ENCODE results near the gene AP5S1. TPM values are rescaled to one million over a fixed set of nuclear protein-coding genes. Genes with fewer than 3 reads are reported as not detected.

AP5S1 gene
- total and polyA plus RNA-seq, 10 of the 15 experiments (the other 5 are each of a cell fraction or from before 2014, with no cell fraction given) = 3.8 to 13.2 (median 7.8) TPM

DNA sequence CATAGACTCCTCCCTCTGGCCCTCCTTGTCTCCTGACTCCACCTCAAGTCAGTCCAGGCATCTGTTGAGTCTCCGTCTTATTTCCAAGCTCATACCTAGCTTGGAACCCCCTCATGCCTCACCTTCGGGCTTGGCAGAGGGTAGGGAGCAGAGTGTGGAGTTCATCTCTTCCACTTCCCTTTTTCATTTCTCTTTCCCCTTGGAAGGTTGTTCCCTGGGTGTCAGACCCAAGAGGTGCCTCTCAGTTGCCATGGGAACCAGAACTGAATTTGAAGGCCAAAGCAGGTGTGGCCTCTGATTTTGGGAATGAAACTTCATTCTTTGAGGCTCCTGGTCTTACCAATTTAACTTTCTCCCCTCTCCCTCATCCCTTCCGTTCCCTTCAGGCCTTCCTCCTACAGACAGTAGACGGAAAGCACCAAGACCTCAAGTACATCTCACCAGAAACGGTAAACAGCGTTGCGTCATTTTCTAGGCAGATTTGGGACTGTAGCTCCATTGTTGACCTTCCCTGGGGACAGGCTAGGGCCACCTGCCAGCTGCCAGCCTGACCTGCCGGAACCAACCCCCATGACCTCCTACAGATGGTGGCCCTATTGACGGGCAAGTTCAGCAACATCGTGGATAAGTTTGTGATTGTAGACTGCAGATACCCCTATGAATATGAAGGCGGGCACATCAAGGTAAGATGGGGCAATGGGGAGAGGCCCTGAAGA, 17.7 kb upstream of the AP5S1 start:
- no TSS peak for BruUV-seq (replicated peaks)
- CTCF ChIA-PET = interaction anchor here (0.9 kb wide), 2 partner anchors 18 to 35 kb away, joined by 3 read pairs; partner anchors contain the start of gene ADISSP
- FAIRE-seq (peak; percentile 74), DNase-seq (ENCODE audit: low read depth, low spot score) (no peak), ATAC-seq (no peak)
- TF ChIP-seq IKZF1 (conservative IDR thresholded peaks at IDR 0.05) (peak; percentile 37; the same call in 1 of the 2 replicates), CHD1 (IDR thresholded peaks at IDR 0.05; ENCODE audit: low read depth, low read length) (no peak), RBBP5 (conservative IDR thresholded peaks at IDR 0.05) (no peak), POLR2A (IDR thresholded peaks at IDR 0.05; ENCODE audit: low read depth, low read length) (no peak), SPI1 (IDR thresholded peaks at IDR 0.05; ENCODE audit: borderline replicate concordance, insufficient read depth, low read depth, low read length) (peak; percentile 70), BRCA1 (IDR thresholded peaks at IDR 0.05; ENCODE audit: low read depth, low read length) (no peak), IKZF2 (IDR thresholded peaks at IDR 0.05) (0 out of 4 replicates have a peak, but pooled peaks of 1 of the 2 experiments have one; percentile 15), BMI1 (IDR thresholded peaks at IDR 0.05; ENCODE audit: borderline replicate concordance) (peak; percentile 78), RAD21 (IDR thresholded peaks at IDR 0.05; ENCODE audit: insufficient read depth, low read depth, low read length) (no peak)
- H3K9ac ChIP-seq (ENCODE audit: control insufficient read depth, insufficient read depth, low read length) = no peak overlapping the region
- RAD21 ChIA-PET (ENCODE audit: unreplicated experiment) = interaction anchor here (0.7 kb wide), 1 partner anchor 18 kb away, joined by 3 read pairs; no protein-coding TSS in a partner anchor
- WGBS (ENCODE audit: insufficient coverage, insufficient replicate concordance, low lambda C conversion rate, missing lambda C conversion rate) = 71% methylated on average over 11 of the region's 11 CpGs
- no peaks in the 10 kb centered on the region for H3K9me3 ChIP-seq (replicated peaks; ENCODE audit: control insufficient read depth, insufficient read depth, low read length)
- H3K27me3 ChIP-seq (replicated peaks in 1 of 2; ENCODE audit: control insufficient read depth in 2 of 2, insufficient read depth in 2 of 2, low read length in 1 of 2) = no peaks in the 10 kb centered on the region
- intact Hi-C loops (cut with micrococcal nuclease; ENCODE audit: unreplicated experiment) = no loop called here
- peaks cover 7% of the 10 kb centered on the region for H3K79me2 ChIP-seq (ENCODE audit: control insufficient read depth, insufficient read depth, low read length)
- no peak overlapping the region for H3K4me3 ChIP-seq
- H4K20me1 ChIP-seq (ENCODE audit: control insufficient read depth, insufficient read depth) = no peaks in the 10 kb centered on the region
- H3K4me1 ChIP-seq (ENCODE audit: control insufficient read depth, insufficient read depth, low read length) = peaks cover 33% of the 10 kb centered on the region
- in situ Hi-C loops (cut with MboI) = no loop called here
- POLR2A ChIA-PET = no interaction called here
- H3K27ac ChIP-seq (ENCODE audit: control insufficient read depth, insufficient read depth) = no peak overlapping the region; the same call in 1 of the 2 replicates
- H3K4me2 ChIP-seq (ENCODE audit: control insufficient read depth, insufficient read depth) = peak overlapping the region; percentile 7; the same call in 1 of the 2 replicates
- SMC1A ChIA-PET (ENCODE audit: uncharacterized antibody, unreplicated experiment) = interaction anchor here (0.7 kb wide), 1 partner anchor 18 kb away, joined by 3 read pairs; the partner anchor contains the start of gene AP5S1
- no peak overlapping the region for H2AFZ ChIP-seq (ENCODE audit: control insufficient read depth, low read depth, low read length)
- peaks cover 23 to 28% of the 10 kb centered on the region in 2 experiments for H3K36me3 ChIP-seq (ENCODE audit: control insufficient read depth in 2 of 2, insufficient read depth in 2 of 2, low read length in 1 of 2)
